HL-60 (cell line): ENCODE measurements around the gene ENTR1.

ENCODE experiments used
- DNase-seq, 2 experiments: peaks; one replicate each; pipeline ENCODE4 v3.0.0-alpha.2; 2010 to 2020; ENCODE audit warnings: low read depth in 1 of 2, low spot score in 1 of 2
- H3K27ac ChIP-seq: fragments of 250-450 bp; sonication (Bioruptor Pico); replicated peaks from 2 replicates; pipeline ENCODE4 v1.5.1; 2020; ENCODE audit warnings: mild to moderate bottlenecking, moderate library complexity
- H3K27me3 ChIP-seq: fragments of 250-450 bp; sonication (Bioruptor Pico); 2 replicates; pipeline ENCODE4 v1.5.1; 2021; ENCODE audit warnings: mild to moderate bottlenecking, moderate library complexity; ENCODE audit not compliant: insufficient read depth, poor library complexity, severe bottlenecking
- H3K4me3 ChIP-seq: replicated peaks from 2 replicates; pipeline ENCODE4 v1.5.1; 2011; ENCODE audit warnings: mild to moderate bottlenecking, control low read depth, low read length; ENCODE audit not compliant: insufficient read depth
- CTCF ChIP-seq: IDR thresholded peaks from one replicate; pipeline ENCODE4 v1.5.1; 2011; ENCODE audit warnings: low read length, control low read depth, inconsistent platforms; ENCODE audit not compliant: insufficient read depth
- GABPA ChIP-seq: IDR thresholded peaks from 2 replicates; pipeline ENCODE4 v1.6.1; 2012; ENCODE audit warnings: low read depth
- POLR2AphosphoS5 ChIP-seq: IDR thresholded peaks from 2 replicates; pipeline ENCODE4 v1.6.1; 2012; ENCODE audit warnings: low read depth
- REST ChIP-seq: IDR thresholded peaks from 2 replicates; pipeline ENCODE4 v1.6.1; 2012; ENCODE audit warnings: low read depth; ENCODE audit not compliant: insufficient replicate concordance
- SPI1 ChIP-seq: IDR thresholded peaks from 2 replicates; pipeline ENCODE4 v1.6.1; 2012; ENCODE audit warnings: low read depth, mild to moderate bottlenecking, borderline replicate concordance

Gene ENTR1

DNA sequence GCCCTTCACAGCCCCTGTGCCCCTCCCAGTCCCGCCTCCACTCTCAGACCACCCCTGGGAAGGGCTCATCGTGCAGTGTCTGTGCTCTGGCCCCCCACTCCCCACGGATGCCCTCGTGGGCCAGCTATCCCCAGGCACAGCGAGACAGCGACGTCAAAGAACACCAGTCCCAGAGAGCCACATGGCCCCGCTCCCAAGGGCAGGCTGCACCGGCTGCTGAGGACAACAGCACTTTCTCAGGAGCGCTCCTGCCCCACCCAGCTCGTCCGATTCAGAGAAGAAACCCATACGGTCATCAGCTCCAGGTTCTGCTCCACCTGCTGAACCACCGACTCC, 5.6 kb downstream of the ENTR1 start:
- Histone ChIP-seq H3K27ac (no peak overlapping the region), H3K27me3 (no peaks in the 10 kb centered on the region), H3K4me3 (no peak overlapping the region)
- no peak for TF ChIP-seq GABPA
- TF ChIP-seq SPI1, result no peak
- no peak for TF ChIP-seq CTCF
- no peak for TF ChIP-seq POLR2AphosphoS5
- TF ChIP-seq REST, result no peak
- no peak for DNase-seq

DNA sequence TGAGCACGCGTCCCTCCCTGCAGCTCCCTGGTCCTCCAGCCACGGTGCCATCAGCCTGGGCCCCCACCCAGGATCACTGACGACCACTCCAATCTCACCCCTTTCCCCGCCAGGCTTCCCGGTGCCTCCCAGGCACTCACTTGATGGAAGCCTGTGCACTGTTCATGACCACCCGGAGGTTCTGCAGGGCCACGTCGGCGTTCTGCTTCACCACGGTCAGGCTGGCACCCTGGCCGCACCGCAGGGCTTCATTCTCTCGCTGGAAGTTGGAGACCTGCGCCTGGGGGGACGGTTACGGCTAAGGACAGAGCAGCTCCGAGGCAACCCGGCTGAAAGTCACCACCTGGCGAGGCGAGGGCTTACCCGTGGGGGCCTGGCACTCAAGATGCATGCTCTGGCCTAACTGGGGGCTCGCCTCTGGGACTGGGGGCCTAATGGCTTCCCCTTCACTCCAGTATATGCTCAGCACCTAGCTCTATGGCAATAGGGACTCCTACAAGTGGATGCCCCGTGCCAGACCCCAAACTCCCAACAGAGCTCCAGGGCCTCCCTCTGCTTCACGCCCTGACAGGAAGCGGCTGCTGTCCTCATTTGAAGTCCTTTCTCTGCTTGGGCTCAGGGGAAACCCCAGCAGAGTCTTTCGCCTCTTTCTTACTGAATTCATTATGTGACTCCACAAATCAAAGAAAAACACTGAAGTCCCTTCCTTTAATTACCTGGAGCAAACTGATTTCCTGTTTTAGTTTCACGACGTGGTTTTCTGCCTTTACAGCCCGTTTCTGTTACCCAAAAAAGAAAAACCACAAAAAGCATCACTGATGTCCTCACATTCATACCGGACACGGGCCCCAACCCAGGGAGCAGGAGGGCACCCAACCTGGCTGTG, 6.3 kb downstream of the ENTR1 start:
- Histone ChIP-seq H3K4me3 (no peak overlapping the region), H3K27ac (no peak overlapping the region), H3K27me3 (no peaks in the 10 kb centered on the region)
- TF ChIP-seq CTCF (no peak), POLR2AphosphoS5 (no peak), REST (no peak), SPI1 (no peak), GABPA (no peak)
- DNase-seq, result no peak

DNA sequence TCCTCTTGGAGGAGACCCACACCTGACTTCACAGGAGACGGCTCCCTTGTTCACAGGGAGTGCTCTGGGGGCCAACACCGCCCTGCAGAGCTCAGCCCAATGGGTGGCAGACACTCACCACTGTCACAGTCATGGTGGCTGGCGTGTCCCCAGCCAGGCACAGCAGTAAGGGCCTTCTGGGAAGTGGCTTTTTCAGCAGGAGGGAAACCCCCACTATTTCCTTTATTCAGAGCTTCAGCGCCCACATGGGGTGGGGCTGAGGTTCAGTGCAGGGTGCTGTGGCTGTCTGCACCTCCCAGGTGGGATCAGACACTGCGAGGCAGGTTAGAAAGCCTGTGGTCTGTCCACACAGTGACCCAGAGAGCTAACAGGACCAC, 6.9 kb downstream of the ENTR1 start:
- no peak for DNase-seq
- TF ChIP-seq SPI1 (no peak), POLR2AphosphoS5 (no peak), GABPA (no peak), REST (no peak), CTCF (no peak)
- H3K27ac ChIP-seq, result no peak overlapping the region
- no peaks in the 10 kb centered on the region for H3K27me3 ChIP-seq
- no peak overlapping the region for H3K4me3 ChIP-seq
